T-helper 2 cell (primary cell): Measurements from ENCODE around the gene PPP1CA.

Experiments
- DNase-seq, 5 experiments: peaks; one replicate each; pipeline versions ENCODE4 v3.0.0 to v3.0.0-alpha.2; 2012 to 2022

PPP1CA gene

DNA sequence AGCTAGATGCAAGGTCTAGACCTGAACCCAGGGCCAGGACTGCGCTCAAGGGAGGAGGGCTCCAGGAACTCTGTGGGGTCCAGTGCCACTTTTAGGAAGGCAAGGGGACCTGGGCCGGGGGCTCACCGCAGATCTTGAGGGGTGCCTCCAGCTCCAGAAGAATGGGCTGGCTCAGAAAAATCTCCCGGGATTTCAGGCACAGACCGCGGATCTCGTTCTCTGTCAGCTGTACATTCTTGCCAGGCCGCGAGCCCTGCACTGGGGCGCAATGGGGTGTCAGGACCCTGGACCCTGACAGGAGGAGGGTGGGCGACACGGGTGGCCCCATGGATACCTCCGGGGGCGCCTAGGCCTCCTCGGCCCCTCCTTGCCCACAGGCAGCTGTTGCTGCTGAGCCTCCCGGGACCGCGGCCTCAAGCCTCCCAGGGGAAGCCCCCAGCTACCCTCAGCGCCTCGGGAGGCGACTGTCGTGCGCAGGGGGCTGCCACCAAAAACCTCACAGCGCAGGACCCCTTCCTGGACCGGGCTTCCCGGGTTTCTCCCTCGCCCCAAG is 640 bp downstream of the PPP1CA start:
- DNase-seq: no peak

- DNase-seq: peak in 1 of 5 experiments; percentile 43
These were observed 1.3 kb downstream of the PPP1CA start for GRCh38 chr11:67400251-67400941.

DNA sequence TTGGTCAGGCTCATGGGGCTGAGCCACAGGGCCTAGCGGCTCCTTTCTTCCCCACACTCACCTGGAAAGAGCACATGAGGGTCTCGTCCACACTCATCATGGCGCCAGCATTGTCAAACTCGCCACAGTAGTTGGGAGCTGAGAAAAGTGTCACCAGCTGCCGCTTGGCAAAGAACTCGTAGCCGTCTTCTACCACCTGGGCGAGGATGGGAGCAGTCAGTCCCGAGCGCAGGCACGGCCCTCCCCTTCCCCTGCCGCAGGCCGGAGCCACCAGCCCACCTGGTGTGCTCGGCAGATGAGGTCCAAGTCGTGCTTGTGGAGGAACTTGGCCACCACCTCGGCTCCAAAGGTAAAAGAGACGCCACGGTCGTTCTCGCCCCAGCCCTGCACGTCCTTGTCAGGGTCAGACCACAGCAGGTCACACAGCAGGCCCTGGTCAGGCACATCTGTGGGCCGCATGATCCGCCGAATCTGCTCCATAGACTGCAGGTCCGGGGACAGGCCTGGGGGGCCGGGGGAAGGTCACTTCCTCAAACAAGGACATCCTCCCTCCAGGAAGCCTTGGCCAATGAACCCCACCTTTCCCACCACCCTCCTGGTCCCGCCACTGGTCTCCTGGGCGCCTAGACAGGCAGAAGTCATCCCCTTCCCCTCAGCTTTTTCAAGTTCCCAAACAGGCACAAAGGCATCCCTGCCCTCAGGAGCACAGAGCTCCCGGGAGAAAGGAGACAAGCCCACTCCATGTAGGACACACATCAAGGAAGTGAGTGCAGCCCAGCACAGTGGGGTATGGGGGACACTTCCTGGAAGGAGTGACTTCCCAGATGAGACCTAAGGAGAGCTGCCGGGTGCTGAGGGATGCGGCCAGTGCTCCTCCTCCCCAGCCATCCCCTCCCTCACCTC is 2.7 kb downstream of the PPP1CA start:
- no peak for DNase-seq

GRCh38 chr11:67397986-67398660 is 3.5 kb downstream of the PPP1CA start:
- no peak for DNase-seq

DNA sequence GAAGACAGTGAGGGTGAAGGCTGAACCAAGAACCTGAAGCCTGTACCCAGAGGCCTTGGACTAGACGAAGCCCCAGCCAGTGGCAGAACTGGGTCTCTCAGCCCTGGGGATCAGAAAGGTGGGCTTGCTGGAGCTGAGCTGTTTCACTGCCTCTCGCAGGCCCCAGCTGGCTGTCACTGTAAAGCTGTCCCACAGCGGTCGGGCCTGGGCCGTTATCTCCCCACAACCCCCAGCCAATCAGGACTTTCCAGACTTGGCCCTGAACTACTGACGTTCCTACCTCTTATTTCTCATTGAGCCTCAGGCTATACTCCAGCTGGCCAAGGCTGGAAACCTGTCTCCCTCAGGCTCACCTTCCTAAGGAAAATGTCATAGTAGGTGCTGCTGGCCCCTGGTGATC is 4.1 kb downstream of the PPP1CA start:
- no peak for DNase-seq

DNA sequence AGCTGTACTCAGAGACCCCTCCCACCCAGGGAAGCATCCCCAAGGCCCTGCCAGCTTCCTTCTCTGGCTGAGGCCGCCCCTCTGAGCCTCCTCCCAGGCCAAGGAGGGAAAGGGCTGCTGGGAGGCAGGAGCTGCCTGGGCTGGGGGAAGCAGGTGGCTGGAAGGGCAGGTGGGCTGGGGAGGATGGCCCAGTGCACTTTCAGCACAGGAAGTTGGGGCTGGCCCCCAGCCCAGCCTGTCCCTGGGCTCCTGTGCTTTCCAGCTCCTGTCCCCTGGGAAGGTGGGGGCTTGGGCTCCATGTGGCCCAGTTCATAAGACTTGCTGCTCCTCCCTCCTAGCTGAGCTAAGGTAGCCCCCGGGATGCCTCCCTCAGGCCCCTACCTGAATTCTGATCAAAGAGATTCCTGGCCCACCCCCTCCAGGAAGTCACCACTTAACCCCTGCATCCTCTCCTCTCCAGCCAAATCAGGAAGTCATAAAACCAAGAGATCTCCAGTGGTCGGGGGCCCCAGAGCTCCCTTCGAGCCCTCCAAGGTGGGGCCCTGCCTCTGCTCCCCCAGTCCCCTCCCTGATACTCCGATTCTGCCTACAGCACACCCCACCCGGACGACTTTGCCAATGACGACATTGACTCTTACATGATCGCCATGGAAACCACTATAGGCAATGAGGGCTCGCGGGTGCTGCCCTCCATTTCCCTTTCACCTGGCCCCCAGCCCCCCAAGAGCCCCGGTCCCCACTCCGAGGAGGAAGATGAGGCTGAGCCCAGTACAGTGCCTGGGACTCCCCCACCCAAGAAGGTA is 4.9 kb downstream of the PPP1CA start:
- peak in 1 of 5 experiments; percentile 46 for DNase-seq

- no peak for DNase-seq
These were observed 5.4 kb downstream of the PPP1CA start for GRCh38 chr11:67396259-67396581.

DNA sequence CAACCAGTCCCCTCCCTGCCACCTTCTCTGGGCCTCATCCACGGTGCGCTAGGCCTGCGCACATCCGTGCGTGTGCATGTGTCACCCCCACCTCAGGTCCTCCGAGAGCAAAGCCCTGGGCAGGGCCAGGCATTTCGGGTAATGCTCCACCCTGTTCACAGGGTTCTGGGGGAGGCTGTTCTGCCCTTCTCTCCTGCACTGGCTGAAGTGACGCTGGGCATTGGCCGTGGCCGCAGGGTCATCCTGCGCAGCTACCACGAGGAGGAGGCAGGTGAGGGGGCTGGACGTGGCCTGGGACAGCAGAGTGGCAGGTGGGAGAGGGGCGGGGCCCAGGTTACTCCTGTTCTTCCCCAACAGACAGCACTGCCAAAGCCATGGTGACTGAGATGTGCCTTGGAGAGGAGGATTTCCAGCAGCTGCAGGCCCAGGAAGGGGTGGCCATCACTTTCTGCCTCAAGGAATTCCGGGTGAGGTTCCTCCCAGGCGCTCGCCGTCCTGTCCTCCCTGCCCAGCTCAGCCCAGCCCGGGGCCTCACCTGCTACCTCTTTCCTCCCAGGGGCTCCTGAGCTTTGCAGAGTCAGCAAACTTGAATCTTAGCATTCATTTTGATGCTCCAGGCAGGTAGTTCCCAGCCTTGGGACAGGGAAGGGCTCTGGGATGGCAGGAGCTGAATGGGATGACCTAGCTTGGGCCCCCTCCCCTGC is 6.0 kb downstream of the PPP1CA start:
- no peak for DNase-seq

DNA sequence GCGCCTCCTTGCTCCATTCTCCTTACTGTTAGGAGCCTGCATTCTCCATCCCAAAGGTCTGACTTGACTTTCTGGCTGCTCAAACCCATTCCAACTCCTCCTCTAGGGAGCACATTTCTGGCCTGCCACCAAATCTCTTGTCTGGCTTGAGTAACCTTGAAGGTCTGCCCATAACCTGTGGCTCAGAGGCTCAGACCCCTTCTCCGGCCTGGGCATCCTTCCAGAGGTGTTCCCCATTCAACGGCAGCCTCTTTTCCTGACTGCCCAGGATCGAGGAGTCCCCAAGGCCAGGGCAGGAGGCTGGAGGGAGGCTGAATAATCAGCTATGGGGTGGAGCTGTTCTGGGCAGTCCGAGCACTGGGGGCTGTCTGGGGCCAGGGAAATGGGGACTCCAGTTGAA is 7.7 kb downstream of the PPP1CA start:
- no peak for DNase-seq

GRCh38 chr11:67393437-67393836 is 8.2 kb downstream of the PPP1CA start:
- no peak for DNase-seq

DNA sequence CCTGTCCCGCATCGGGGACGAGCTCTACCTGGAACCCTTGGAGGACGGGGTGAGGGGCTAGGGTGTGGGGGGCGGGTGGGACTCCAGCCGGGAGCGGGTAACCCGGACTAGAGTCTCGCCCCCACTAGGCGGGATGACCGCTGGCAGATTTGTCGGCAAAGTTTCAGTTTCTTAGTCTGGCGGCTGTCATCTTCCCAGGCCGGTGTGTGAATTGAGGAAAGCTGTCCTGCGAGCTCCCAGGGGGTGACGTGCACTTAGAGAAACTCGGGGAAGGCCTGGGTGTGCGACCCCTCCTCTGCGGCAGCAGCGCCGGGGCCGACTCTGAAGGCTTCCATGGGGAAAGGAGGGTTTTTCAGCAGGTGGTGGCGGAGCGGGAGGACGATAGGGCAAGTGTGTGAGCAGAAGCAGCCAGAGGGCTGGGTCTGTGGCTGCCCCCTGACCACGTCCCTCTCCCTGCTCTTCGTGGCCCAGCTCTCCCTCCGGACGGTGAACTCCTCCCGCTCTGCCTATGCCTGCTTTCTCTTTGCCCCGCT is 9.4 kb downstream of the PPP1CA start:
- no peak for DNase-seq

- DNase-seq: peak; percentile 84 to 96 (median 92)
These were observed 10.1 kb downstream of the PPP1CA start, which contains the start of gene RAD9A for GRCh38 chr11:67391304-67392182. TSS of gene RAD9A (plus strand) at chr11:67391986. CDS start at chr11:67392045, 59 bp downstream.

- DNase-seq: no peak
These were observed 10.7 kb downstream of the PPP1CA start for GRCh38 chr11:67390947-67391303.

DNA sequence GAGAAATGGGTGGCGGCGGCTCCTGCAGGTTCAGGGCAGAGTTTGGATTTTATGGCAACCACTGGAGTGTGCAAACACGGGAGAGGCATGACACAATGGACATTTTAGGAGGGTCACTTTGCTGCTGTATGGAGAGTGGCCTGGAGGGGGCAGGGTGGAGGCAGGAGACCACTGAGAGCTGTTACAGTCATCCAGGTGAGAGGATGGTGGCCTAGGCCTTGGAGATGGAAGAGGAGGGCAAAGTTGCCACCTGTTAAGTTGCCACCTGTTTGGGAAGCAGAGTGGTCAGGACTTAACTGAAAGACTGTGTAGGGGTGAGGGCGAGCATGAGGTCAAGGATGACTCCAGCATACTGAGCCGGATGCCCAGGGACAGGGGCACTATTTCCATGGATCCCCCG is 12.2 kb downstream of the PPP1CA start:
- peak in 2 of 5 experiments; percentile 44 to 57 for DNase-seq

- no peak for DNase-seq
These were observed 14.1 kb downstream of the PPP1CA start for GRCh38 chr11:67387518-67387917.

- DNase-seq: no peak
These were observed 14.6 kb downstream of the PPP1CA start for GRCh38 chr11:67387069-67387468.

DNA sequence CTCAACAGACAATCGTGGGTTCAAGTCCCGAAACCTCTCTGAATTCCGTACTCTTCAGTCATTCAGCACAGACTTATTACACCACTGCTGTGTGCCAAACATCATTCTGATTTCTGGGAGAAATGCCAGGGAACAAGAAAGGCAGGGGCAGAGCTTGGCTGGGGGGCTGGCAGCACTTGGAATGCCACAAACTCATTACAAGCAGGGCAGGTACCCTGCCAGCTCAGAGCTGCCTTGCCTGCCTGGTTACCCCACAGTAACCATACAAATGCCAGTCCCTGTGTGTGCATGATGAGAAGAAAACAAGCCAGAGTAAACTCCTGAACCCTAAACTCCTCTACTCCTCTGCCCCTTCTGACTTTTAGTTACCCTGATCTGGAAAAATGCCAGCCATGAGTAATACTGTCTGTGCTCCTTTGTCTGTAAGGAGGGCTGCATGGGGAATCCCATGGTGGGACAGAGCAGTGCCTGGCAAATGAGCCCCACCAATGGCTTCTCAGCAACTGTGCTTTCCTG is 16.7 kb downstream of the PPP1CA start:
- no peak for DNase-seq

DNA sequence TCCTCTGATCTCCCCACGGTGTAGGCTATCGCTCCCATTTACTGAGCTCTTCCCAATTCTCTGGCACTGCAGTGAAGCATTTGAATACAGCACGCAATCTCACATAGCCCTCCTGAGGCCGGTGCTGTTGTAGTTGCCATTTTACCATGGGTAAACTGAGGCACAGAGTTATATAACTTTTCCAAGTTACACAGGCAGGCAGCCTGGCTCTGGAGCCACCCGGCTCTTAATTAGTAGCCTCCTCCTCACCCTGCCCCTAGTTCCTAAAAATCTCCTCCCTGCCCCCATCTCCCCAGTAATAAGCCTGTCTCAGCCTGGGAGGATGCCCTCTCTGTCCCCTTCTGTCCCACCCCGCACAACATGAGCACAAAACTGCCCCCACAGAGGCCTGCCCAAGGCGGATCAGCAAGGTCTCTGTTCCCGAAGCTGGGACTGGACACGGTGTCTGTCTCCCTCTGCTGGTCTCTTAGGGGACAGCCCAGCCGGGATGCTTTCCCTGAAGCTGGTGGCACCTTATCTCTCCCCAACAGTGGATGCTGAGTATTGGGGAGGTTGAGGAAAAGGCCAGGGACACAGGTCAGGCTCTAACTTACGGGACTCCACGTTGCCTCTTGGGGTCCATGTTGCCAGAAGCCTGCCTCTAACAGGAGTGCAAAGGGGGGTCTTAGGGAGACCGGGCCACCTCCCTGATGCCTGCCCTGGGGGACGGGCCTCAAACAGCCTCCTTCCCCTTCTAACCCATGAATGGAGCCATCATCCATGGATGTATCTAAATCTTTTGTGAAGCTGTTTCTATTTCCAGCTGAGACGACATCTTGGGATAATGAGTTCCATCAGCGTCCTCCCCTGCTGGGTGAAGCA is 19.2 kb downstream of the PPP1CA start:
- DNase-seq: peak; percentile 55 to 79 (median 72)
